WTC11 (cell line): ENCODE results near the gene HSP90AB1. TPM values are rescaled to one million over a fixed set of nuclear protein-coding genes. Genes with fewer than 3 reads are reported as not detected.

Source experiments
- ATAC-seq: fragments of 200-7000 bp; cut with Tn5 transposase; 2 replicates; pipeline ENCODE4 v1.10.0; 2021; ENCODE audit warnings: mild to moderate bottlenecking, moderate library complexity
- CTCF ChIA-PET: fragments of 300-600 bp; sonication (Branson Sonifier 250); formaldehyde crosslinking; loops from one replicate; lab custom pipeline; 2021; ENCODE audit warnings: antibody characterized with exemption; lab: Charles Lee
- POLR2A ChIA-PET: fragments of 350-600 bp; sonication (Branson Sonifier 250); formaldehyde crosslinking; loops from one replicate; lab custom pipeline; 2021; ENCODE audit warnings: antibody characterized with exemption; lab: Charles Lee
- DNase-seq: peaks from one replicate; pipeline ENCODE4 v3.0.0; 2021; ENCODE audit warnings: low spot score
- H3K27ac Mint-ChIP-seq: 2 replicates; pipeline ENCODE4 v1.8.0; 2021; ENCODE audit warnings: mixed read lengths
- H3K27me3 Mint-ChIP-seq: 2 replicates; pipeline ENCODE4 v1.8.0; 2021; ENCODE audit warnings: low read depth, mild to moderate bottlenecking, moderate library complexity, mixed read lengths
- H3K36me3 Mint-ChIP-seq: 2 replicates; pipeline ENCODE4 v1.8.0; 2021; ENCODE audit warnings: mixed read lengths
- H3K4me1 Mint-ChIP-seq: 2 replicates; pipeline ENCODE4 v1.8.0; 2022; ENCODE audit warnings: mixed read lengths
- H3K4me3 Mint-ChIP-seq: 2 replicates; pipeline ENCODE4 v1.8.0; 2021; ENCODE audit warnings: mild to moderate bottlenecking, moderate library complexity, mixed read lengths
- H3K9me3 Mint-ChIP-seq: 2 replicates; pipeline ENCODE4 v1.8.0; 2021; ENCODE audit warnings: mixed read lengths
- CBFB ChIP-seq: sonication (generic); formaldehyde crosslinking; IDR thresholded peaks from 2 replicates; pipeline ENCODE4 v1.8.1; 2022; ENCODE audit warnings: mild to moderate bottlenecking, low read depth, missing genetic modification reagents
- ETV6 ChIP-seq: sonication (generic); formaldehyde crosslinking; IDR thresholded peaks from 2 replicates; pipeline ENCODE4 v1.8.1; 2022; ENCODE audit warnings: mild to moderate bottlenecking, missing genetic modification reagents
- FOXJ3 ChIP-seq: sonication (generic); formaldehyde crosslinking; IDR thresholded peaks from 2 replicates; pipeline ENCODE4 v1.9.0; 2021; ENCODE audit warnings: missing genetic modification reagents, mild to moderate bottlenecking, borderline replicate concordance
- GABPB1 ChIP-seq: sonication (generic); formaldehyde crosslinking; IDR thresholded peaks from 2 replicates; pipeline ENCODE4 v1.8.1; 2023; ENCODE audit warnings: mild to moderate bottlenecking, missing genetic modification reagents
- JUN ChIP-seq: sonication (generic); formaldehyde crosslinking; IDR thresholded peaks from 2 replicates; pipeline ENCODE4 v1.8.0; 2023; ENCODE audit warnings: mild to moderate bottlenecking, missing genetic modification reagents
- NFATC4 ChIP-seq: fragments of 250-450 bp; sonication (Bioruptor Pico); IDR thresholded peaks from 2 replicates; pipeline ENCODE4 v1.9.0; 2021; ENCODE audit warnings: mild to moderate bottlenecking
- SMAD3 ChIP-seq: sonication (generic); formaldehyde crosslinking; IDR thresholded peaks from 2 replicates; pipeline ENCODE4 v1.8.0; 2022; ENCODE audit warnings: missing genetic modification reagents, mild to moderate bottlenecking, borderline replicate concordance
- TEAD1 ChIP-seq: sonication (generic); formaldehyde crosslinking; IDR thresholded peaks from 2 replicates; pipeline ENCODE4 v1.8.0; 2022; ENCODE audit warnings: mild to moderate bottlenecking, missing genetic modification reagents
- TP53 ChIP-seq: sonication (generic); formaldehyde crosslinking; IDR thresholded peaks from 2 replicates; pipeline ENCODE4 v1.8.1; 2023; ENCODE audit warnings: mild to moderate bottlenecking, missing genetic modification reagents
- ZNF317 ChIP-seq: sonication (generic); formaldehyde crosslinking; IDR thresholded peaks from 2 replicates; pipeline ENCODE4 v1.8.1; 2023; ENCODE audit warnings: low read depth, mild to moderate bottlenecking, moderate library complexity, missing genetic modification reagents, borderline replicate concordance
- total RNA-seq: library from RNA; stranded (reverse); gene quantifications from 3 replicates; pipeline ENCODE4 v1.2.3, GENCODE V29; 2021
- TF ChIP-seq, protein P1 (sequence below): sonication (generic); formaldehyde crosslinking; IDR thresholded peaks from 2 replicates; pipeline ENCODE4 v1.8.0; 2022; ENCODE audit warnings: missing genetic modification reagents
- TF ChIP-seq, protein P2 (sequence below): sonication (generic); formaldehyde crosslinking; IDR thresholded peaks from 2 replicates; pipeline ENCODE4 v1.8.1; 2022; ENCODE audit warnings: mild to moderate bottlenecking, missing genetic modification reagents, moderate library complexity, borderline replicate concordance
- TF ChIP-seq, protein P3 (sequence below): sonication (generic); formaldehyde crosslinking; conservative IDR thresholded peaks from 2 replicates; pipeline ENCODE4 v1.8.1; 2022; ENCODE audit warnings: mild to moderate bottlenecking, missing genetic modification reagents

The HSP90AB1 gene
- total RNA-seq, 1 experiment from 2014 or later, result 2,171 TPM

GRCh38 chr6:44234101-44235025 is 12.5 kb upstream of the HSP90AB1 start (continued):
- TF ChIP-seq, protein P1, sequence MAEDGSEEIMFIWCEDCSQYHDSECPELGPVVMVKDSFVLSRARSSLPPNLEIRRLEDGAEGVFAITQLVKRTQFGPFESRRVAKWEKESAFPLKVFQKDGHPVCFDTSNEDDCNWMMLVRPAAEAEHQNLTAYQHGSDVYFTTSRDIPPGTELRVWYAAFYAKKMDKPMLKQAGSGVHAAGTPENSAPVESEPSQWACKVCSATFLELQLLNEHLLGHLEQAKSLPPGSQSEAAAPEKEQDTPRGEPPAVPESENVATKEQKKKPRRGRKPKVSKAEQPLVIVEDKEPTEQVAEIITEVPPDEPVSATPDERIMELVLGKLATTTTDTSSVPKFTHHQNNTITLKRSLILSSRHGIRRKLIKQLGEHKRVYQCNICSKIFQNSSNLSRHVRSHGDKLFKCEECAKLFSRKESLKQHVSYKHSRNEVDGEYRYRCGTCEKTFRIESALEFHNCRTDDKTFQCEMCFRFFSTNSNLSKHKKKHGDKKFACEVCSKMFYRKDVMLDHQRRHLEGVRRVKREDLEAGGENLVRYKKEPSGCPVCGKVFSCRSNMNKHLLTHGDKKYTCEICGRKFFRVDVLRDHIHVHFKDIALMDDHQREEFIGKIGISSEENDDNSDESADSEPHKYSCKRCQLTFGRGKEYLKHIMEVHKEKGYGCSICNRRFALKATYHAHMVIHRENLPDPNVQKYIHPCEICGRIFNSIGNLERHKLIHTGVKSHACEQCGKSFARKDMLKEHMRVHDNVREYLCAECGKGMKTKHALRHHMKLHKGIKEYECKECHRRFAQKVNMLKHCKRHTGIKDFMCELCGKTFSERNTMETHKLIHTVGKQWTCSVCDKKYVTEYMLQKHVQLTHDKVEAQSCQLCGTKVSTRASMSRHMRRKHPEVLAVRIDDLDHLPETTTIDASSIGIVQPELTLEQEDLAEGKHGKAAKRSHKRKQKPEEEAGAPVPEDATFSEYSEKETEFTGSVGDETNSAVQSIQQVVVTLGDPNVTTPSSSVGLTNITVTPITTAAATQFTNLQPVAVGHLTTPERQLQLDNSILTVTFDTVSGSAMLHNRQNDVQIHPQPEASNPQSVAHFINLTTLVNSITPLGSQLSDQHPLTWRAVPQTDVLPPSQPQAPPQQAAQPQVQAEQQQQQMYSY (CRISPR knock-in tag), result no peak
- TF ChIP-seq GABPB1 (CRISPR knock-in tag), result peak; percentile 64; the same call in 1 of the 2 replicates
- TF ChIP-seq SMAD3 (CRISPR knock-in tag), result no peak
- TF ChIP-seq TP53 (CRISPR knock-in tag), result no peak

- Mint-ChIP-seq H3K27me3 (peaks cover 14% of the 10 kb centered on the region), H3K4me3 (no peak overlapping the region), H3K27ac (peak overlapping the region; percentile 51), H3K9me3 (no peaks in the 10 kb centered on the region), H3K36me3 (peaks cover 39% of the 10 kb centered on the region), H3K4me1 (peaks cover 46% of the 10 kb centered on the region)
- ATAC-seq (no peak), DNase-seq (no peak)
- TF ChIP-seq TEAD1 (CRISPR knock-in tag), result no peak
- TF ChIP-seq, protein P1 (CRISPR knock-in tag), result no peak
- TF ChIP-seq, protein P2, sequence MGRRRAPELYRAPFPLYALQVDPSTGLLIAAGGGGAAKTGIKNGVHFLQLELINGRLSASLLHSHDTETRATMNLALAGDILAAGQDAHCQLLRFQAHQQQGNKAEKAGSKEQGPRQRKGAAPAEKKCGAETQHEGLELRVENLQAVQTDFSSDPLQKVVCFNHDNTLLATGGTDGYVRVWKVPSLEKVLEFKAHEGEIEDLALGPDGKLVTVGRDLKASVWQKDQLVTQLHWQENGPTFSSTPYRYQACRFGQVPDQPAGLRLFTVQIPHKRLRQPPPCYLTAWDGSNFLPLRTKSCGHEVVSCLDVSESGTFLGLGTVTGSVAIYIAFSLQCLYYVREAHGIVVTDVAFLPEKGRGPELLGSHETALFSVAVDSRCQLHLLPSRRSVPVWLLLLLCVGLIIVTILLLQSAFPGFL (CRISPR knock-in tag), result no peak
- TF ChIP-seq ZNF317 (CRISPR knock-in tag), result no peak
- TF ChIP-seq FOXJ3 (CRISPR knock-in tag), result no peak
- TF ChIP-seq, protein P3, sequence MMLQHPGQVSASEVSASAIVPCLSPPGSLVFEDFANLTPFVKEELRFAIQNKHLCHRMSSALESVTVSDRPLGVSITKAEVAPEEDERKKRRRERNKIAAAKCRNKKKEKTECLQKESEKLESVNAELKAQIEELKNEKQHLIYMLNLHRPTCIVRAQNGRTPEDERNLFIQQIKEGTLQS (CRISPR knock-in tag), result no peak
- no peak for TF ChIP-seq NFATC4 (CRISPR knock-in tag)
- TF ChIP-seq CBFB (CRISPR knock-in tag), result no peak
- TF ChIP-seq ETV6 (CRISPR knock-in tag), result no peak
- TF ChIP-seq JUN (CRISPR knock-in tag), result no peak
- ChIA-PET CTCF (interaction anchor here (0.6 to 6.3 kb wide), 31 partner anchors 10 to 156 kb away, joined by 3 to 174 read pairs (median 5); partner anchors contain the start of genes AARS2, CAPN11, CDC5L and HSP90AB1), POLR2A (interaction anchor here (1.6 to 2.7 kb wide), 3 partner anchors 11 to 22 kb away, joined by 6 to 14 read pairs (median 9); partner anchors contain the start of genes HSP90AB1, SLC29A1 and SLC35B2)
Observed at GRCh38 chr6:44235269-44235668, 11.6 kb upstream of the HSP90AB1 start.
